ENCODE measurements around the gene CDC25C.
"Not testable (repeated sequence)": the region's sequence is repeated elsewhere in the genome, so short reads cannot be mapped to it uniquely, and the experiment has no call there.

Gene CDC25C

GRCh38 chr5:138274189-138274853 lies 57.3 kb downstream of the CDC25C start, which contains the start of gene GFRA3:
Gene GFRA3, minus strand, starts transcription at chr5:138274621. Its CDS starts 197 bp downstream, at chr5:138274424.
- DNase-seq = no peak

GRCh38 chr5:138273834-138274188 lies 57.8 kb downstream of the CDC25C start:
- no peak for DNase-seq

GRCh38 chr5:138272681-138273080 lies 58.9 kb downstream of the CDC25C start:
- DNase-seq = no peak

- DNase-seq = no peak
These were observed 60.3 kb downstream of the CDC25C start for GRCh38 chr5:138271281-138271680.

GRCh38 chr5:138264183-138264582 lies 67.4 kb downstream of the CDC25C start:
- DNase-seq = no peak

- DNase-seq = no peak
These were observed 68.0 kb downstream of the CDC25C start for GRCh38 chr5:138263581-138263980.

- DNase-seq = no peak
These were observed 72.8 kb downstream of the CDC25C start for GRCh38 chr5:138258704-138259292.

- DNase-seq = no peak
These were observed 74.0 kb downstream of the CDC25C start for GRCh38 chr5:138257583-138257982.

GRCh38 chr5:138252944-138253343 lies 78.7 kb downstream of the CDC25C start:
- no peak for DNase-seq

GRCh38 chr5:138247800-138248199 lies 83.8 kb downstream of the CDC25C start:
- DNase-seq = not testable (repeated sequence)

- no peak for DNase-seq
These were observed 84.8 kb downstream of the CDC25C start for GRCh38 chr5:138246822-138247221.

- DNase-seq = no peak
These were observed 85.3 kb downstream of the CDC25C start for GRCh38 chr5:138246334-138246733.

- no peak for DNase-seq
These were observed 85.9 kb downstream of the CDC25C start for GRCh38 chr5:138245717-138246116.

- no peak for DNase-seq
These were observed 87.8 kb downstream of the CDC25C start for GRCh38 chr5:138243794-138244193.

- DNase-seq = no peak
These were observed 89.7 kb downstream of the CDC25C start for GRCh38 chr5:138241688-138242571.

GRCh38 chr5:138240650-138241385 lies 90.8 kb downstream of the CDC25C start:
- DNase-seq = no peak

- DNase-seq = no peak
These were observed 93.6 kb downstream of the CDC25C start for GRCh38 chr5:138238034-138238433.

Measured in kidney glomerular epithelial cell (primary cell).